Activated B cell treated with CpG ODN at 0.5 μM for 24 hours (primary cell): ENCODE data around the gene PHACTR1. TPM values are rescaled to one million over a fixed set of nuclear protein-coding genes. Genes with fewer than 3 reads are reported as not detected.
A peak's percentile ranks its signal among the peaks of the same experiment; 100 is the strongest.
"Not testable (repeated sequence)": the region's sequence is repeated elsewhere in the genome, so short reads cannot be mapped to it uniquely, and the experiment has no call there.

Experiments used
- ATAC-seq: fragments of 200-7000 bp; cut with Tn5 transposase; one replicate; pipeline ENCODE4 v1.10.0; 2021; ENCODE audit warnings: low read depth, mild to moderate bottlenecking, moderate library complexity
- CTCF ChIA-PET: fragments of 350-600 bp; sonication (Branson Sonifier 250); formaldehyde crosslinking; loops from one replicate; lab custom pipeline; 2021; ENCODE audit warnings: antibody characterized with exemption; lab: Charles Lee
- POLR2A ChIA-PET: fragments of 350-600 bp; sonication (Branson Sonifier 250); formaldehyde crosslinking; loops from one replicate; lab custom pipeline; 2021; ENCODE audit warnings: antibody characterized with exemption; lab: Charles Lee
- DNase-seq: peaks from one replicate; pipeline ENCODE4 v3.0.0; 2022
- H3K27ac Mint-ChIP-seq: one replicate; pipeline ENCODE4 v1.8.0; 2020; ENCODE audit warnings: mixed read lengths
- H3K27me3 Mint-ChIP-seq: one replicate; pipeline ENCODE4 v1.8.0; 2021; ENCODE audit warnings: mixed read lengths
- H3K36me3 Mint-ChIP-seq: one replicate; pipeline ENCODE4 v1.8.0; 2021; ENCODE audit warnings: low read depth, mixed read lengths
- H3K4me1 Mint-ChIP-seq: one replicate; pipeline ENCODE4 v1.8.0; 2021; ENCODE audit warnings: mixed read lengths
- H3K4me3 Mint-ChIP-seq: one replicate; pipeline ENCODE4 v1.8.0; 2020; ENCODE audit warnings: mild to moderate bottlenecking, mixed read lengths
- H3K9me3 Mint-ChIP-seq: one replicate; pipeline ENCODE4 v1.8.0; 2020; ENCODE audit warnings: mixed read lengths
- CTCF ChIP-seq: fragments of 200-600 bp; IDR thresholded peaks from one replicate; pipeline ENCODE4 v1.8.0; 2022; ENCODE audit warnings: antibody characterized with exemption, mild to moderate bottlenecking
- intact Hi-C: fragments of 100-400 bp; cut with micrococcal nuclease; formaldehyde crosslinking; loops from one replicate; pipeline ENCODE4 v1.15.1; 2024
- total RNA-seq: library from RNA; stranded (reverse); gene quantifications from 2 replicates; pipeline ENCODE4 v1.2.3, GENCODE V29; 2022

Gene PHACTR1
- total RNA-seq, 1 donor from 2014 or later, result 115 TPM

- no peak for TF ChIP-seq CTCF
- no peaks in the 10 kb centered on the region for H3K27me3 Mint-ChIP-seq
- DNase-seq (no peak), ATAC-seq (no peak)
- H3K36me3 Mint-ChIP-seq, result peaks cover 86% of the 10 kb centered on the region
- no peaks in the 10 kb centered on the region for H3K9me3 Mint-ChIP-seq
- ChIA-PET CTCF (interaction anchor here (1.3 kb wide), 1 partner anchor 10 kb away, joined by 3 read pairs; the partner anchor contains the start of gene TBC1D7), POLR2A (no interaction called here)
- H3K4me1 Mint-ChIP-seq, result no peaks in the 10 kb centered on the region
- intact Hi-C loops, result no loop called here
- H3K27ac Mint-ChIP-seq, result no peak overlapping the region
- no peak overlapping the region for H3K4me3 Mint-ChIP-seq
Observed at GRCh38 chr6:13318821-13319220, 602.3 kb downstream of the PHACTR1 start.

GRCh38 chr6:13319891-13320564 lies 603.5 kb downstream of the PHACTR1 start:
- intact Hi-C loops, result no loop called here
- H3K9me3 Mint-ChIP-seq, result no peaks in the 10 kb centered on the region
- no peak for DNase-seq
- H3K4me3 Mint-ChIP-seq, result no peak overlapping the region
- ChIA-PET POLR2A (interaction anchor here (0.6 kb wide), 1 partner anchor 10 kb away, joined by 4 read pairs; no protein-coding TSS in a partner anchor), CTCF (interaction anchor here (1.0 to 1.3 kb wide), 2 partner anchors 9 to 125 kb away, joined by 3 read pairs; partner anchors contain the start of gene TBC1D7)
- H3K36me3 Mint-ChIP-seq, result peaks cover 87% of the 10 kb centered on the region
- no peak for ATAC-seq
- TF ChIP-seq CTCF, result no peak
- no peaks in the 10 kb centered on the region for H3K4me1 Mint-ChIP-seq
- no peak overlapping the region for H3K27ac Mint-ChIP-seq
- H3K27me3 Mint-ChIP-seq, result no peaks in the 10 kb centered on the region

GRCh38 chr6:13326031-13326586 lies 609.5 kb downstream of the PHACTR1 start:
- H3K4me1 Mint-ChIP-seq, result peaks cover 31% of the 10 kb centered on the region
- POLR2A ChIA-PET, H3K27ac Mint-ChIP-seq, ATAC-seq, DNase-seq, H3K27me3 Mint-ChIP-seq, intact Hi-C loops, H3K4me3 Mint-ChIP-seq, H3K9me3 Mint-ChIP-seq: not testable (repeated sequence)
- peaks cover 45% of the 10 kb centered on the region for H3K36me3 Mint-ChIP-seq
- CTCF ChIA-PET, result interaction anchor here (1.4 kb wide), 1 partner anchor 131 kb away, joined by 3 read pairs; no protein-coding TSS in a partner anchor

GRCh38 chr6:13327691-13328075 lies 611.1 kb downstream of the PHACTR1 start:
- Mint-ChIP-seq H3K27ac (peak overlapping the region; percentile 98), H3K27me3 (no peaks in the 10 kb centered on the region), H3K4me1 (peaks cover 36% of the 10 kb centered on the region), H3K36me3 (peaks cover 34% of the 10 kb centered on the region), H3K4me3 (peak overlapping the region; percentile 95), H3K9me3 (no peaks in the 10 kb centered on the region)
- DNase-seq (no peak), ATAC-seq (peak; percentile 3)
- intact Hi-C loops, result loop anchor here (1.0 to 2.0 kb wide), 8 partner anchors 24 to 689 kb away; partner anchors contain the start of genes NOL7 and SIRT5
- ChIA-PET POLR2A (interaction anchor here (1.1 to 4.0 kb wide), 18 partner anchors 25 to 425 kb away, joined by 3 to 80 read pairs (median 14); partner anchors contain the start of genes NOL7 and SIRT5), CTCF (interaction anchor here (0.6 to 9.7 kb wide), 6 partner anchors 25 to 417 kb away, joined by 3 to 118 read pairs (median 6); partner anchors contain the start of gene SIRT5)
- no peak for TF ChIP-seq CTCF

GRCh38 chr6:13328076-13328874 lies 611.7 kb downstream of the PHACTR1 start, which contains the start of gene TBC1D7:
Gene TBC1D7, minus strand, starts transcription at chr6:13328537. Its CDS starts 1,639 bp downstream, at chr6:13326898.
- Mint-ChIP-seq H3K9me3 (no peaks in the 10 kb centered on the region), H3K27me3 (no peaks in the 10 kb centered on the region), H3K4me1 (peaks cover 36% of the 10 kb centered on the region), H3K4me3 (peak within 1 kb of the TSS; percentile 95), H3K27ac (peak within 1 kb of the TSS; percentile 98), H3K36me3 (peaks cover 31% of the 10 kb centered on the region)
- CTCF ChIA-PET, result interaction anchor here (0.6 to 9.7 kb wide), 14 partner anchors 9 to 691 kb away, joined by 3 to 118 read pairs (median 4); partner anchors contain the start of gene SIRT5
- peak; percentile 95 for DNase-seq
- POLR2A ChIA-PET, result interaction anchor here (0.6 to 4.0 kb wide), 46 partner anchors 10 to 1790 kb away, joined by 3 to 80 read pairs (median 4); partner anchors contain the start of genes GFOD1, NOL7 and SIRT5
- no peak for TF ChIP-seq CTCF
- peak; percentile 85 for ATAC-seq
- intact Hi-C loops, result loop anchor here (1.0 to 2.0 kb wide), 8 partner anchors 25 to 690 kb away; partner anchors contain the start of genes NOL7 and SIRT5
